NCI-H187 (cell line): ENCODE measurements around the gene TMEM126B.
A peak's percentile ranks its signal among the peaks of the same experiment; 100 is the strongest.

ENCODE experiments used
- DNase-seq, 2 experiments: peaks; one replicate each; lab custom pipeline; 2025; lab: John Stamatoyannopoulos, UW

Gene TMEM126B

GRCh38 chr11:85682330-85683305 lies 54.2 kb downstream of the TMEM126B start:
- DNase-seq: peak; percentile 13 to 15

GRCh38 chr11:85685125-85685819 lies 56.9 kb downstream of the TMEM126B start:
- peak in 1 of 2 experiments; percentile 53 for DNase-seq

- DNase-seq: peak; percentile 60 to 75
Observed at GRCh38 chr11:85685820-85686459, 57.5 kb downstream of the TMEM126B start, which contains the start of gene CCDC89. TSS of gene CCDC89 (minus strand) at chr11:85686195. CDS start at chr11:85686130, 65 bp downstream.
